Ammon's horn (tissue), 1 donor: Measurements from ENCODE around the gene TTC7B.

ENCODE experiments used
- DNase-seq: peaks from one replicate; pipeline ENCODE4 v3.0.0-alpha.2; 2016; ENCODE audit warnings: low spot score

Gene TTC7B

DNA sequence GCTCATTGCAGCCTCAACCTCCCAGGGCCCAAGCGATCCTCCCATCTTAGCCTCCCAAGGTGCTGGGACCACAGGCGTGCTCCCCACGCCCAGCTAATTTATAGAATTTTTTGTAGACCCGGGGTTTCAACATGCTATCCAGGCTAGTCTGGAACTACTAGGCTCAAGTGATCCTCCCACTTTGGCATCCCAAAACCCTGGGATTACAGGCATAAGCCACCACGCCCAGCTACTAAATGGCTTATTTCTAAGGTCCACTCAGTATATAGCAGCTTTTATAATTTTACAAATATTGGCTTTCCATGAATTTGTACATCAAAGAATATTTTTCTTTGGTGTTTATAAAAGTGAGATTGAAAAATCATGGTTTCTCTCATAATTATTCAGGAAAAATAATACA lies 167.8 kb downstream of the TTC7B start:
- no peak for DNase-seq

DNA sequence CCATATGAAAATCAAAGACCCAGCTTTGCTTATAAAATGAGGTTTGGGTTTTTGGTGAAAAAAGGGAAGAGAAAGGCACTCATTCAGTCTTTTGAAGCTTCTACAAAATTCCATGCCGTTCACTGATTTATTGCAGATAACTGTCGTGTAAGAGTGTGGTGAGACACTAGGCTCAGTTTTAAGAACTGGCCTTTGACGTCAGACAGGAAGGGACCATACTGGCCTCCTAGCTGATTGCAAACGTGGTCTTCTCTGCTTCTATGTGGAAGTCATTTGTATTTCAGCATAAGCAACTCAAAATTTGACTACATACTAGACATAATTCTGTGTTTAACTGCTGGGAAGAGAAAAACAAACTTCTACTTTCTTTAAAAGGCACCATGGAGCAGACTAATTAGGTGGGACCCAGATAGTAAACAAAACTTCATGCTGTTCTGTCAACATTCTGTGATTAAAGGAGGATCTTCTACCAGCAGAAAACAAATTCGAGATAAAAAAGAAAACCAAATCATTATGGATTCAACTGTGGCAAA lies 168.7 kb downstream of the TTC7B start:
- DNase-seq = no peak

DNA sequence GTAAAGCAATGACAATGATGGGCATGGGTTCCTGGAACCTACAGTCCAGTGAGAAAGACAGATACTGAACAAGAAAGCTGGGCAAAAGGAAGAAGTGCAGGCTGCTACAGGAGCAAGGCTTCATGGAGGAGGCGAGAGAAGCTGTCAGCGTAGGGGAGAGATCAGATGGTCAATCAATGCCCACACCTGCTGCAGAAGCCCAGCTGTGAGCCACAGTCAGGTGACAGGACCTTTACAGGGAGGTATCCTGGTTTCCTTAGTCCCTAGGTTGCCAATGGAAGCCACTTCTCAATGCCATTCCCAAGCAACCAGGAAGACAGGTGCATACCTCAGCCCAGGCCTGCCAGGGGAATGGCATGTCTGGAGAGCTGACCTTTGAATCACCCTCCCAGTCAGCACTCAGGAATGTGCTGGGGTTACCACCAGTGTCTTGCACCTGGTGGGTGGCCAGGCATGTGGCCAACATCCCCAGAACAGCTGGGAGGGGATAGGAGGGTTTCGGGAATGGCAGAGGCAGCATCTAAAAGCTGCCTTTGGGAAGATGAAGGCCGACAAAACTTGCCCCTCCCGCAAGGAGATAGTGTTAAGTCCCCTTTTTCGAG lies 170.3 kb downstream of the TTC7B start:
- no peak for DNase-seq

DNA sequence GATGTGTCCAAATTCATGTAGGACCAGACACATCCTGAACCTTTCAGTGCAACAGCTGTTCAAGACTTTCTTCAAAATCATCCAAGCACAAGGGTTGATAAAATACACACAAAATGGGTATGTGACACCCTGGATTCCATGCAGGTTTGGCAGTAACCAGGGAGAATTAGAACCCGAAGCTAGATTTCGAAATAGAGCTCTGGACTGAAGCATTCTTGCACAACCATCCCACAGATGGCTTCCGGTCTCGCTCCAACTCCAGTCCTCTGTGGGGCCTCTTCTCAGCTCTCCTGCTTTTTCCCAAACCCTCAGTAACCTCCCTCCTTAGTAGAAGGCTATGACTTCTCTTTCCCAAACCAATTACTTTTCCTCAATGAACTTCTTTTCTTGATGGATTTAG lies 171.3 kb downstream of the TTC7B start:
- DNase-seq = peak; percentile 62

DNA sequence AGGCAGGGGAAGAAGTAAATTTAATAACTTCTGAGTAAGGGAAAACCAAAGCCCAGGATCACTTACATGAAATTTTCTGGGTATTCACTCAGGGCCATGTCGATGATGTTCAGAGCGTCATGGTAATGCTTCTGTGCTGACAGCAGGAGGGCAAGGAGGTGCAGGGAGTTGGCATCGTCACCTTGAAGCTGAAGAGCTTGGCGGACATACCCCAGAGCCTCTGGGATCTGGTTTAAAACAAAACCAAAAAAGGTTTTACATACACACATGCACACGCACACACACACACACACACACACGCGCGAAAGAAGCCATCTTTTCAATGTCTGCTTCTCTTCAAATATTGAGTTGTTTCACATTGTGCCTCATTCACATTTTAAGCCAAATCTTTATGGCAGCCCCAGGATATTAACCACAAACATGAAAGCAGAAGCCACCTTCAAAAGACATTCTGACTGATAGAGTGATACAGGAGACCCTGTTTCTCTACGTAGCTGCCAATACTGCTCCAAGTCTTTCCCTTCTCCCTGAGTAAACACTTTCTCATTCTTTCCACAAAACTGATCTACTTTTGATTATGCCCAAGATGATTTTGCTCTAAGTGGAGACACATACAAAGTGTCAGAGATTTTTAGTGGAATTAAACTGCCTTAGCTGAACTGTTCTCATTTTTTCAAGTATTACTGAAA lies 172.1 kb downstream of the TTC7B start:
- DNase-seq = no peak

DNA sequence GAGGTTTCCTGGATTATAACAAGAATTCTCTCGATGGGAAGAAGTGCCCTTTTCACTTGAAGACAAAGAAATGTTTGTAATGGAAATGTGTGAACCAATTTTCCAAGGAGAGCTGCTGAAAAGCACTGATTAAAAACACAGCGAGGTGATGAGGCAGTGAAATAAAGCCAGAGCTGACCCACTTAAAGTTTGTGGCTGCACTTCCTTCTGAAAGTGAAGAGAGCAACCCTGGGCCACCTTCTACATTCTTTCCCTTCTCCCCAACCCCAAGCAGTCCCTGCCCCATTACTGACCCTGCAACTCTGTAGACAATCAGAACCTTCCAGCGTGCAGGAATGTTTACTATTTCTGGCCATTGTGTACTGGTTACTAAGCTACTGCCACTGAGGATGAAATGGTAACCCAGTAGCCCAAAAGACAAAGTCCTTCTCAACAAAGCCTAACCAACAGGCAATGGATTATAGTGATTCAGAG lies 173.9 kb downstream of the TTC7B start:
- DNase-seq = no peak

DNA sequence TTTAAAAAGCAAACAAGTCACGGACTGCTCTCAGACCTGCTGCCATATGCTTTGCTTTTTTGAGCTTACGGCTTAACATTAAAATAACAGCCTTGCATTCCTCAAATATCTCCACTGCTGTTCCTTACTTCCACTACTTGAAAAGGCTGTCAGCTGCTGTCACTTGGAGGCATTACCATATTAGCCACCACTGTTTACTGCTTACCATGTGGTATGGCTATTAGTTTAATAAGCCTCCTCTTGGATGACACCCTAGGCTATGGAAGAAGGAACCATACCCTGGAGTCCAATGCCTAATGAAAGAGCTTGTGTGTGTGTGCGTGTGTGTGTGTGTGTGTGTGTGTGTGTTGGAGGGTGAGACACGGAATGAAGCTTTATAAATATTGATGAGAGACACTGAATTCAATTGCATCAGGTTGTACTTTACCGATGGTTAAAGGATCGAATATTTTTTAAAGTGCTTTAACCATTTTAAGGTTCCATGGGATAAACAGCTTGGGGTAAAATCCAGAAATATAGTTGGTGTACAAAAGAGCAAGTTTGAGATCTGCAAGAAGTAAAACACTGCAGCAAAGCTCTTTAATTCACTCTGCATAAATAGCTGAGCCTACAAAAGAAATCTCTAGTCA lies 174.5 kb downstream of the TTC7B start:
- no peak for DNase-seq

DNA sequence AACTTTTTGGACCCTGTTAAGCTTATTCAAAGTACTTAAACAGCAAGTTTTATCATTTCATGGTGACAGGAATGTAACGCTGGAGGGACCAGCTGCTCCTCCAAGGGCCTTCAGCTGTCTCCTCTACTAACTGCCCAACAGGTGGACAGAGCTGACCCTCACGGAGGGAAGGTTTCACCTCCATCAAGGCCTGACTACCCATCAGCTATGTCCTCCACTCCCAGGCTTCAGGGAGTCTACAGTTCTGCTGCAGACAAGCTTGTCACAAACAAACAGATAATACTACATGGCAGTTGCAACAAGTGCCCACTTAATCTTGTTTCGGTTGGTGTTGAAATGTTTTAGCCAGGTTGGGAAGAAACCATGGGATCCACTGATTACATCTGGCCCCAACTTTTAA lies 175.1 kb downstream of the TTC7B start:
- DNase-seq = no peak

DNA sequence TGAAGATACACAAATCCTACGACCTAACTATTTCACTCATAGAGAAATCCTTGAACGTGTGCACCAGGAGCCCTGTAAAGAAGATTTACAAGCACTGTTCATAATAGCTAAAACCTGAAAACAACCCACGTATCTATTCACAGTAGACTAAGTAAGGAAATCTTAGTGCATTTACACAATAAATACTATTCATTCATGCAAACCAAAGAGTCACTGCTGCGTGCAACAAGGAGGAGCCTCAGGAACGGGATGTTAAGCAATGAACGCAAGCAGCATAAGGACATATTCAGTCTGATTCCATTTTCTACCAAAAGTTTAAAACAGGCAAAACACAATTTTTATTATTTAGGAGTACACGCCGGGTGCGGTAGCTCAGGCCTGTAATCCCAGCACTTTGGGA lies 176.6 kb downstream of the TTC7B start:
- DNase-seq = no peak

DNA sequence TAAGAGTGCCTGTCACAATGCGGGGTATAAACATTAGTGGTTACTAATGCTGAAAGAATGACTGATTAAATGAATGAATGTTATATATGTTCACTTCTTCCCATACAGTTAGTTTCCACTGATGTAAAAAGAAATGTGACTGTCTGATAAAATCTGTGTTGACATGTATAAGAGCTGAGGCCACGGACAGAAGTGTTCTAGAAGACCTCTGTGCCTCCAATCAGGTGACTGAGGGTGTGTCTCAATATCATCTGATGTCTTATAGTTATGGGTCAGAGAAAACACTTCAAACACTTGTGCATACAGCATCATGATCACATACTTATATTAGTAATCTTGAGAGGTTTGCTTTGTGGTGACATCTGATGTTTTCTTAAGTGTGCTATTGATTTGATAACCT lies 183.4 kb downstream of the TTC7B start:
- no peak for DNase-seq

DNA sequence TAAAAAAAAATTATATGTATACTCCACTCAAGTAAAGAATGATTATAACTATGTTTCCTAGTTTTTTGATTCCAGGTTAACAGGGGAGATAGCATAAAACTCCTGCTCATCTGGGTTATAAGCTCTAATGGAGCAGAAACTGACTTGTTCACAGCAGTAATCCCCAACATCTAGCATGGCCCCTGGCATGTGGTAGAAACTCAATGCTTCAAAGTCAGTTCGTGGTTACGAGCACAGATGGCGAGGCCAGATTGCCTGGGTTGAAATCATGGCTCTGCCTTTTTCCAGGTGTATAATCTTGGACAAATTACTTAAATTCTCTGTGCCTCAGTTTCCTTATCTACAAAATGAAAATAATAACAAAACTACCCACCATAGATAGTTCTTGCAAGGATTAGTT lies 183.8 kb downstream of the TTC7B start:
- DNase-seq = no peak

DNA sequence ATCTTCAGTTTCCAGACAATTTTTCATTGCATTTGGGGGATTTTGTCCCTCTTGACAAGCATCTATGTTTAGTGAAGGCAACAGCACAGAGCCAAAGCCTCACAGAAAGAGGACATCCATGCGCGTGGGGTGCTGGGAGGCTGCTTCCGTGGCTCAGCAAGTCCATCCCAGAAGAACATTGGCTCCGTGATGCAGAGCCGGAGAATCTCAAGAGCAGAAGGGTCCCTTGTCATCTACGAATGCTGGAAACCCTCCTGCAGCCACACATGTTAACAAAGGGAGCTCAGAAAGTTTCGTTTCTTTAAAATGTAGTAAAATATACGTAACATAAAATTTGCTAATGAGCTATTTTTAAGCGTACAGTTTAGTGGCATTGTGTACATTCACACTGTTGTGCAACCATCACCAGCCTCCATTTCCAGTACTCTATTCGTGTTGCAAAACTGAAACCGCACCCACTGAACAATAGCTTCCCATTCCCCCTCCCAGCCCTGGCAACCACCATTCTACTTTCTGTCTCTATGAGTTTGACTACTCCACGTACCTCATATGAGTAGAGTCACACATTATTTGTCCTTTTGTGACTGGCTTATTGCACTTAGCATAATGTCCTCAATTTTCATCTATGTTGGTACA lies 185.9 kb downstream of the TTC7B start:
- DNase-seq = peak; percentile 60

DNA sequence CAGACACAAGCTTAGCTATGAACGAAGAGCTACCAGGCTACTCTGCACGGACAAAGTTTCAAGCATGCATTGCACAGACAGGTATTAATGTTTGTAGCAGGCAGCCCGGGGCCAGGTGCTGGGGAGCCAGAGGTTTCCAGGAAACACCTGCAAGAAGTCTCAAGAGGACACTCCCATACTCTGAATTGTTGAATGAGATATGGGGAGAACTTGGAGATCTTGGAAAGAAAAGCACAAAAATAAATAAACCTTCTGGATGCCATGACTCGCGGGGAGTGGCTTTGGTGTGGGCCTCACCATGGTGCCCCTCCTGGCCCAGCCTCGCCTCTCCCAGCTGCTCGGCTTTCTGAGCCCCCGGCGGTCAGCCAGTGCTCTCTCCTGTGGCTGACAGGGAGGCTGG lies 186.8 kb downstream of the TTC7B start:
- no peak for DNase-seq

DNA sequence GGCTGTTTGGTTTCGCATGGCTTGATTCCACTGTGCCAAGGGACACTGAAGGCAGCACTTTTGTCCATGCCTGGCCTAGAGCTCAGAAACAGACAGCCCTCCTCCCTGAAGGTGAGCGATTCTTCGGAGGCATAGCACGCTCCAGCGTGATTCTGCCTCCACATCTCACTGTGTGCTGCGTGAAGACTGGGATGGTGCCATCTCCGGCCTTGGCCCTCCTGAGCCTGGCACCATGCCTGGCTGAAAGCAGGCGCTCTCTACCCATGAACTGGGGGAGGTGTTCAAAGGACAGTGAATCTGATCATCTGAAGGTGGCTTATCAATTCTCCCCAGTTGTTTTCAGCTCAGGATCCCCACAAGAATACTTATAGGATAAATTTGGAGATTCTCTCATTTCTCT lies 187.4 kb downstream of the TTC7B start:
- DNase-seq = no peak

DNA sequence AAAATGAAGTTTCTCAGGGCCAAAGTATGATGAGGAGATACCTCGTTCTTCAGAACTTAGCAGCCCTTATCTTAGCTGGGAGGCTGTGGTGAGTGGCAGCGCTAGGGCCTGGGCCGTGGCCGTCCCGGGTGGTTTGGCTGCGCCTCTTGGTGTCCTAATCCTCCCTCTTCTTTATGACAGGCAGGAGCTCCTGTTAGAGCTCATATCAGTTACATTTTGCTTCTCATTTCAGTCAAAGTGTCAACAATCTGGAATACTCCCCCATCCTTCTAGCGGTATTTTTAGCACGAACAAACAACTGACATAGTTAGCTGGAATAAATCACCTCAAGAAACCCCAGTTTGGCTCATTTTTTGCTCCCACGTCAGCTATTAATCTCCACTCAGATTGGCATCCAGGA lies 188.8 kb downstream of the TTC7B start:
- peak; percentile 56 for DNase-seq

DNA sequence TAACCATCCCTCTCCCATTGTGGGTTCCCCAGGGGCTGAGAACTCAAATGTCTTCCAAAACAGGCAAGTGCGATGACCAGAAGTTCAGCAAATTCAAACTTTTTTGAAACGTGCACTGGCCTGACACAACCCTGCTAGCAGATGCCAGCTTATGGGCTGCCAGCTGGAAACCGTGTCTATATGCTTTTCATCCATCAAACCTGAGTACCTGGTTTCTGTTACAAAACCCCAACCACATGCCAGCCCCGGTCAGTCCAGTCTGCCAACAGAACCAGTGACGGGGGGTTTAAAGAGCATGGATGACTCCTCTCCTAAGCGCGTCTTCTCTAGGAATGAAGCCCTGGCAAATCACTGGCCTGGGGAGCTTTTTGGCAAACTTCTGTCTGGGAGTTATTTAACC lies 189.7 kb downstream of the TTC7B start:
- DNase-seq = no peak

DNA sequence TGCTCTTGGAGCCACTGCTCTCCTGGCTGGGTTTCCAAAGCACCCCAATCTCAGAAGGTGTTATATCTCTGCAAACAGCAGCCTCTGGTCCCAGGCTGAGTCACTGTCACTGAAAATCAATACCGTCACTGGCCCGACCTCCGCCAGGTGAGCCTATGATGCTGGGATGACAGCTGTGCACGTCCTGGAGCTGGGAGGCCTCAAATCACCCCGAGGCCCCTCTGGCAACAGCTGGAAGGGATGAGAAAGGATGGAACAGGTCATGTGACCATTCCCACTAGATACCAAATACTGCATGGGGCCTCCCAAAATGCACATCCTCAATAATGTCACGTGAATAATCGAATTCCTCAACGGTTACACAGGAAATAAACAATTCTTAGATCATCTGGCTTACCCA lies 190.8 kb downstream of the TTC7B start:
- DNase-seq = no peak

DNA sequence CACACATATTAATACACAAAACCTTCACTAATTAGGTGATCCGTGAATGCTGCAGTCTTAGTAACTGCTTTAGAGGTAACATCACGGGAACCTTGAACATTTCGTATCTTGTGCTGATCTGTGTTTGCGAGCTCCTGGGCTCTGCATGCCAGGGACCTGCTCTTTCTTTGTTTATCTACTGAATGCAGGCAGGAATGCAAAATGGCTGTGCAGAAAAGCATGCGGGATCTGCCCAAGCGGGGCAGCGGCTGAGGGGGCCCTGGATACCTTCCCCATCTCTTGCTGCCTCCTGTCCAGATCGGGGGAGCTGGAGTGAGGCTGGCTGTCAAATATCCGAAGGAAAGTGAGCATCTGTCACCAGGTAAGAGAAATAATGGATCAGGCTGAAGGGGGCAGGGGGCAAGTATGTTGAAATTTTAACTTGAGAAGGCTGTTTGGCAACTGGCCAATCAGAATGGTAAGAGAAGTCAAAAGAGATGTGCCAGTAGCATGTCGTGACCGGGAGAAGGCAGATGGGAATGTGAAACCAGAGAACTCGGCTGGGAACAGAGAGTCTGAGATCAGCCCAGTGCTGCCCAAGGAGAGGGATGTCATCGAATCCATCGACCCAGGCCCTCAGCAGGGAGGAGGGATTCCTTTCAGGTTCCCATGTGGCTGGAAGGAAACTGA lies 191.4 kb downstream of the TTC7B start:
- no peak for DNase-seq

DNA sequence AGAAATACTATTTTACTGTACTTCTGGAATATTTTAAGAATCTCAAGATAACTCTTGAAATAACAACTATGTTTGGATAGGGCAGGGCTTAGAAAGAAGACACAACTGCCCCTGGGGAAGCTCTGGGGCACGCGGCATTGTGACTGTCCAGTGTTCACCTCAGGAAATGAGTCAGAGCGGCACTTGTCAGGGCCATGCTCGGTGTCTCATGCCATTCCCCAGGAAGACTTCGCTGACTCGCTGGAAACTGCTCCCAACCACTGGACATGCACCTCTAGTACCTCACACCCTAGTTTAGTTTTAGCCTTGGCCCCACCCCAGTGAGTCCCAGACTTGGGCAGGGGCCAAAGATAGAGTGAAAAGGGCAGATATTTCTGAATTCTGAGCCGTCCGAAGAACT lies 192.0 kb downstream of the TTC7B start:
- no peak for DNase-seq

DNA sequence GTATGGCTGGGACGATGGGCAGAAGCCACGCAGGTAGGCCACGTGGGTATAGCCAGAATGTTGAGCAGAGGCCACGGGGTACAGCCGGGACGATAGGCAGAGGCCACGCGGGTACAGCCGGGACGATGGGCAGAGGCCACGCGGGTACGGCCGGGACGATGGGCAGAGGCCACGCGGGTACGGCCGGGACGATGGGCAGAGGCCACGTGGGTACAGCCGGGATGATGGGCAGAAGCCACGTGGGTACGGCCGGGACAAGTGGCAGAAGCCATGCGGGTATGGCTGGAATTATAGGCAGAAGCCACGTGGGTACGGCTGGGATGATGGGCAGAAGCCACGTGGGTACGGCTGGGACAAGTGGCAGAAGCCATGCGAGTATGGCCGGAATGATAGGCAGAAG lies 195.0 kb downstream of the TTC7B start:
- no peak for DNase-seq

DNA sequence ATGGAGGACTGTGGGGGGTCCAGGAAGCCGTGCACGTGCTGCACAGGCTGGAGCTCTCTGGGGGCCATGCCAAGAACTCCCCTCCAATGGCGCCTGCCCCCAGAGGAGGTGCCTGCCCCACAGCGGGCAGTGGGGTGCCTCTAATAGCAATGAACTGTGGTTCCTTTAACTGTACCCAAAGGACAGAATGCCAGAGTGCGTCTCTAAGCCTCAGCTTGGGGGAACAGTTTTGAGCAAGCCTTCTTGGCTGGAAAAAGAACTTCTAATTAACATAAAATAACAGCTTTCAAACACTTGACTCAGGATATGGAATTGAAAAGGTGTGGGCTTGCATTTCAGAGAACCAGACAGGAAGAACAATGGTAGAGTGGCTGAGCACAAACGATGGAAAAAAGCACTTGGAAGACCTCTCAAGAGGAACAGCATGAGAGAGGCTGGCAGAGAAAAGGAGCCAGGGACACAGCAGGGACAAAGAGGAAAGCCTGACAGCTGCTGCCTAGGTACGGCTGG lies 195.6 kb downstream of the TTC7B start:
- no peak for DNase-seq

DNA sequence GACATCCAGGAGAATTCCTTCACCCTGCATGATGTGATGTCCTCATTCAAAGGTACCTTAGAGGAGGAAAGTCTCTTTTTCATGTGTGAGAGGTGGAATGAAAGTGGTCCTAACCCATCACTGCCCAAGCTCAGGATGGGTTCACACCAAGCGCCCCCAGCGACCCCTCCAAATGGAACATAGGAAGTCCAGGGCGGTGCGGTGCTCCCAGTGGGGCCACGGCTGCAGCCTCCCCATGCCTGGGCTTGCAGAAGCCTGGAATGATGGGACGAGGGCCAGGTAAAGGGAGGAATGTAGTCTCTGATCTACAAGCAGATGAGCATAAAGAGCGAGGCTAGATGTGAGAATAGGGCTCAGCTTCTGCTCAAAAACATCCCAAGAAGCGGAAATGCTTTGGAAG lies 196.3 kb downstream of the TTC7B start:
- no peak for DNase-seq
